HG02885 (cell line): ENCODE results near the gene KCNIP2.
A peak's percentile ranks its signal among the peaks of the same experiment; 100 is the strongest.

Source experiments
- ATAC-seq: cut with Tn5 transposase; IDR thresholded peaks from one replicate; pipeline ENCODE4 v1.9.1; 2021; ENCODE audit warnings: mild to moderate bottlenecking; ENCODE audit not compliant: unreplicated experiment, poor library complexity

KCNIP2 gene

GRCh38 chr10:101856626-101857025, 13.0 kb upstream of the KCNIP2 start:
- no peak for ATAC-seq

GRCh38 chr10:101851411-101852116, 8.0 kb upstream of the KCNIP2 start:
- ATAC-seq, result no peak

DNA sequence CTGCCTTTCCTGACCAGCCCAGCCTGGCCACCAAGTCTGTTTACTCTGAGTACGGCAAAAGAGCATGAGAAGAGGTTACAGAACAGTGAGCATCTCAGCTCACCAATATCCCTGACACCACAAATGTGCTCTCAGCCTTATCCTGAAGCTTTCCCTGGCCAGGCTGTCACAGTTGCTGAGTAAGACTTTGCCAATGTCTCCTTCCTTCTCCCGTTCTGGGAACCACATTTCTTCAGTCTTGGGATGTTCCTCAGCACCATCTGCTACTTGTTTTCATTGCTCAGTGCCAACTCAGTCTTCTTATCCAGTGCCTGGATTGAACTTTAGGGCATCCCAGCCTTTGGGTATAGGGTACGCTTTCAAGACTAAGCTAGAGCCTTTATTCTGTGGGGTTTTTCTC, 7.1 kb upstream of the KCNIP2 start:
- ATAC-seq, result no peak

DNA sequence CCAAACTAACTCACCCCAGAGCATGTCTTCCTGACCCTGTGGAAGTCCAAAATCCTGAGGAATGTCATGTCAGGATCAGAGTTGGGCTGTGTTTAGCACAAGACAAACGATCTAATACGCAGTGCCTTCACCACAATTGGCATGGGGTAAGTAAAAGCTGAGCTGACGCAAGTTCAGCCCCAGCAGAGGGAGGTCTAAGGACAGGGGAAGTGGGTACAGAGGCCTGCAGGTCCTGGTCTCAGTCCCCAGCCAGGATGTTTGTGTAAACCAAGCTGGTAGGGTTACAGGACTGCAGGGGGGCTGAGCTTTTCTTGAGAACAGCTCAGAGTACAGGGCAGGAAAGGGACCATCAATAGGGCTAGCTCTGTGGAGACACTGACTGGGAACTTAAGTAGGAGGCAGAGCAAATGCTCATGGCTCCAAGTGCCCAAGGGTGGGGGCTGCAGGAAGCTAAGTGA, 5.3 kb upstream of the KCNIP2 start:
- no peak for ATAC-seq

- ATAC-seq, result no peak
These were observed 4.8 kb upstream of the KCNIP2 start for GRCh38 chr10:101848408-101848807.

DNA sequence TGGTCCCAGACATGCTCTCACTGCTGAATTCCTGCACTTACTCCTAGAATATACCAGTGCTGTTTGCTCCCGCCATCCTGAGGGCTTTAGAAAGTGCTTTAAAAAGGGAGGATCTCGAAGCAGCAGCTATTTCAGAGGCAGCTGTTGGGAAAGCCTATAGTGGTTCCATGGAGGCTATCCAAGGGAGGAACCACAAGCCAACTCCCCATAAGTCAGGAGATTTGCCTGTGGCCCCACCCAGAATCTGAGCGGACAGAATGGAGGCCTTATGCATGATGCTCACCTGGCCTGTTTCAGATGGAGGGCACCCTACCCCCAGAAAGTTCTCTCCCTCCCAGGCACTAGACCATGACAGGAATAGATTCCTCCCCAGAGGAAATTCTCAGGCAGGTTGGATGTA, 2.3 kb upstream of the KCNIP2 start:
- ATAC-seq, result no peak

- ATAC-seq, result no peak
These were observed 1.8 kb downstream of the KCNIP2 start for GRCh38 chr10:101841826-101842225.

DNA sequence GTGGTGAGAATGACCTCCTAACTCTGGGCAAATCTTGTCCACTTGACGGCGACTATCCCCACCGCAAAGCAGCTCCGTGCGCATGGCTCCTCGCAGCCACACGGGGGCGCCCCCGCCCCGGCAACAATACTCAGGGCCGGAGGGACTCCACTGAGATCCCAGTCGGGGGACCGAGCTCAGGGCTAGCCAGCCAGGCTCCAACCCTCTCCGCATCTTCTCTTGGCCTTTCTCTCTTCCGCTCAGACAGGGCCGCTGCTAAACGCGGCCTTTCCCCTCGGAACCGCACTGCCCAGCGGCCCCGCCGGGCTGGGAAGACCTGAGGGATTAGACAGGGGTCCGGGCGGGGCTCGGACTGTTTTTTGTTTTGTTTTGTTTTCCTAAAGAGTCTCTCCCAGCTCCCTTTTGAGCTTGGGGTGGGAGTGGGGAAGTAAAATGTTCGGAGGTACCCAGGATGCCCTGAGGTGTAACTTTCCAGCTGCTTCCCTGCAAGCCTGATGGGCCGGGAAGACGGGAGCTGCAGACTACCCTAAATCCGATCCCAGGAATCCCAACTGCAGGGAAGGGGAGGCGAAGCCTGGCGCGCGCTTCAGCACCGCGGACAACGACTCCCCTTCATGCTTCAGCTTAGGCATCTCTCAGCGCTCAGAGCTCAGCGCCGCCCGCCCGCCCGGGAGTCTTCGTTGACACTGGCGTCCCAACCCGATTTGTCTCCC, 2.7 kb downstream of the KCNIP2 start:
- peak; percentile 71 for ATAC-seq

GRCh38 chr10:101840102-101840684, 3.4 kb downstream of the KCNIP2 start:
- ATAC-seq, result no peak

DNA sequence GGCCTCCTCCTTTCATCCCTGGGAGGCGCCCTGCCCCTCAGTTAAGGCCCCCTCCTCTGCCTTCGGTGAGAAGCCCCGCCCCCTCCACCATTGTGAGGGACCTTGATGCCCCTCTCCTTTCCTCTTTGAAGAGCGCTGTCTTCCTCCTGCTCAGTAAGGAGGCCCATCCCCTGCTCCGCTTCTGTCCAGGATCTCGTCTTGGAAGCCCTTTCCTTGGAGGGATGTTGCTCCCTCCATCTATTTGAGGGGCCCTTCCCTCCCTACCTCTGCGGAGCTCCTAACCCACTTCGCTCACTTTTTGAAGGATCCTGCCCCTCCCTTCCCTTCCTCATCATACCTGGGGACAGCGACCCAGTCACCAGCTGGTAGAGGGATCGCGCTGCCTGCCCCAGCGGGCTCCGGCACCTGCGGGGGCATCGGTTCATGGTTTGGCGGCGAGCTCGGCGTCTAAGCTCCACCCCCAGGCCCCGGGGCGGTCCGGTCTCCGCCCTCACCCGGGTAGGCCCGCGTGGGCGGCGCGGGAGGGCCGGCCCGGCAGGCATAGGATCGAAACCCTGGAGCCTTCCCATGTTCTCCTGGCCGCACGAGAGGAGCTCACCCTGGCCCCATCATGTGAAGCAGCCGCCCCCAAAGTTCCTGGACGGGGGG, 4.1 kb downstream of the KCNIP2 start:
- no peak for ATAC-seq

GRCh38 chr10:101839002-101839401, 4.6 kb downstream of the KCNIP2 start:
- ATAC-seq, result no peak

GRCh38 chr10:101838416-101838970, 5.1 kb downstream of the KCNIP2 start:
- no peak for ATAC-seq

- ATAC-seq, result no peak
These were observed 5.9 kb downstream of the KCNIP2 start for GRCh38 chr10:101837748-101838147.

DNA sequence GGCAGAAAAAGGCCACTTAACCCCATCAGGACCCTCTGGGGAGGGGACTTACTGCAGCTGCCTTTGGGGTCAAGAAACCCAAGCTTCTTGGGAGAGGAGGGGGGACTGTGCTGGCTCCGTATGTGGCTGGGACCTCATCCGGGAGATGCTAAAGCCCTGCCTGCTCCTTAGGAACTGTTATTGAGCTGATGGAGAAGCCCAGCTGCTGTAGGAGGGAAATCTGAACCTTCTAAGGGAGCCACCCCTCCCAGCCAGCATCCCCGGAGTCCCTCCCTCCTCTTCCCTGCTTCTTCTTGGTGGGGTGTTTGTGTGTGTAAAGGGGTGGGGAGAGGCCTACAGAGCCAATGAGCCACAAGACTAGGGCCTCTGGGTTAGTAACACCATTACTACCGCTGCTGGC, 8.2 kb downstream of the KCNIP2 start:
- no peak for ATAC-seq

GRCh38 chr10:101834341-101834740, 9.3 kb downstream of the KCNIP2 start:
- no peak for ATAC-seq

GRCh38 chr10:101833466-101833865, 10.1 kb downstream of the KCNIP2 start:
- ATAC-seq, result no peak

DNA sequence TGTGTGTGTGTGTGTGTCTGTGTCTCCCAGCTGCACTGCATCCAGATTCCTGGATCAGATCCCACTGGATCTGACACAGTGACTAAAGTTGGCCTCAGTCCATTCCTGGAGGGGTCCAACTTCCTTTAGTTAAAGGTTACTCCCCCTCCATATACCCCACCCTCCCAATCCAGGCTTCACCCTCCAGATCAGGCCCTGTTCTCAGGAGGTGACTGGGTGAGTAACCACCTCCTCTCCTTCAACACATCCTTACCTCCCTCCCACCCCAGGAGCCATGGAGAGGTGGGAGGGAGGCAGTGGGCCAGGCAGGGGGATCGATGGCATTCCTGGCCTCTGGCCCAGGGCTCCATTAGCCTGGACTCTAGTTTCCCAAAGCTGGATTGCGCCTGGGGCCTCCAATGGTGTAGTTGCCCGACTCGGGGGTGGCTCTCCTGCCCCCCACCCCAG, 11.3 kb downstream of the KCNIP2 start:
- ATAC-seq, result no peak

- ATAC-seq, result no peak
These were observed 12.3 kb downstream of the KCNIP2 start for GRCh38 chr10:101831169-101831811.

GRCh38 chr10:101830322-101831168, 13.1 kb downstream of the KCNIP2 start:
- ATAC-seq, result peak; percentile 74
